GM18907 (cell line): ENCODE results near the gene KRT73.

ENCODE experiments used
- ATAC-seq: cut with Tn5 transposase; IDR thresholded peaks from one replicate; pipeline ENCODE4 v1.9.1; 2021; ENCODE audit warnings: mild to moderate bottlenecking, moderate library complexity; ENCODE audit not compliant: unreplicated experiment

The KRT73 gene

GRCh38 chr12:52618216-52618615 is at the start of gene KRT73:
Gene KRT73 (minus strand): TSS chr12:52618559. CDS start chr12:52618524, 35 bp downstream.
- no peak for ATAC-seq

- ATAC-seq: no peak
These were observed 49.6 kb upstream of the KRT73 start for GRCh38 chr12:52667931-52668330.

- ATAC-seq: no peak
These were observed 49.1 kb upstream of the KRT73 start for GRCh38 chr12:52667509-52667908.

GRCh38 chr12:52666471-52666870 is 48.1 kb upstream of the KRT73 start:
- no peak for ATAC-seq

- no peak for ATAC-seq
These were observed 45.1 kb upstream of the KRT73 start for GRCh38 chr12:52663420-52663819.

DNA sequence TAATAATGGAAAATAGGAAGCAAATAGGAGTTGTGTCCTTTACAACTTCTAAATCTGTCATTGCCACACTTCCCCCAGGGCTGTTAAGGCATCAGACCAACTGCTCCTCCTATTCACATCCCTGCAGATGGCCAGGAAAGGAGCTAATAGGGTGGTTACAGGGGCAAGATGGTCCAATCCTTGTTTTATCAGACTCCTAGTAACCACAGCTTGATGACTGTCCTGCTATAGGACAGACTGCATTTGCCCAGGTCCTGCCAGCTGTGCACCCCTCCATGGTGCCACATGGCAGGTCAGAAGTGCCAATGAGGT is 44.5 kb upstream of the KRT73 start:
- ATAC-seq: no peak

DNA sequence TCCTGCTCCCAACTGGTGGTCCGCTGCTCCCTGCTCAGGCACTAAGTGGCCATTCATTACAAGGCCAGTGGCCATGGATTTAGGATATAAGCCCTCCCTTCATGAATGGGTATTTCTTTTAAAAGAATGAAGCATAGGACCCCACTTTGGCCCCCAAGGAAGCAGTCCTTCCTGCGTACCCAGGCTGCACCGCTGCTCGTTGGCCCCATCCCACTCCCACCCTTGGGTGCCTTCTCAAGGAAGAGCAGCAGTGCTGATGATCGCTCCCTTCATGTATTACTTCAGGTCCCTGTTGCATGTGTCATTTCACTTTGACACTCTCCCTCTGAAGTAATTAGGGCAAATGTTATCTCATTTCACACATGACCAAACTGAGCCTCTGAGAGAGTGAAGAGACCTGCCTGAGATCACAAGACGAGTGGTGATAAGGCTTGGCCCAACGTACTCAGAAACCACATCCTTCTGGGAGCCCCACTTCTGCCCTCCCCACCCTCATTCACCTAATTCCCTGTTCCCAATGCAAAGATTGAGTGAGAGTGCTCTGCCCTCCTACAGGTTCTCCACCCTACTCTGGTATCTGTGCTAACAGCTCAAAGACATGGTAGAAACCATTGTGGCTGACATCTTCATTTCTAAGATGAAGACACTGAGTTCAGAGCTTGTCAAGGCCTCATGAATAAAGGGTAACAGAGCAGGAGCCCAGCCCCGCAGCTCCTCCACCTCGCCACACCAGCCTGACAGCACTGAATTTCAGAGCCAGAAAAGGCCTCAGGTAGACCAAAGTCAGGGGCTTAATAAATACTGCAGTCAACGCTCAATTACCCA is 43.9 kb upstream of the KRT73 start:
- ATAC-seq: no peak

- ATAC-seq: no peak
These were observed 43.3 kb upstream of the KRT73 start for GRCh38 chr12:52661668-52662067.

- no peak for ATAC-seq
These were observed 42.7 kb upstream of the KRT73 start for GRCh38 chr12:52660934-52661499.

GRCh38 chr12:52659951-52660350 is 41.6 kb upstream of the KRT73 start:
- no peak for ATAC-seq

GRCh38 chr12:52659395-52659794 is 41.0 kb upstream of the KRT73 start:
- no peak for ATAC-seq

GRCh38 chr12:52658196-52658595 is 39.8 kb upstream of the KRT73 start:
- ATAC-seq: no peak

GRCh38 chr12:52657250-52657902 is 39.0 kb upstream of the KRT73 start:
- no peak for ATAC-seq

DNA sequence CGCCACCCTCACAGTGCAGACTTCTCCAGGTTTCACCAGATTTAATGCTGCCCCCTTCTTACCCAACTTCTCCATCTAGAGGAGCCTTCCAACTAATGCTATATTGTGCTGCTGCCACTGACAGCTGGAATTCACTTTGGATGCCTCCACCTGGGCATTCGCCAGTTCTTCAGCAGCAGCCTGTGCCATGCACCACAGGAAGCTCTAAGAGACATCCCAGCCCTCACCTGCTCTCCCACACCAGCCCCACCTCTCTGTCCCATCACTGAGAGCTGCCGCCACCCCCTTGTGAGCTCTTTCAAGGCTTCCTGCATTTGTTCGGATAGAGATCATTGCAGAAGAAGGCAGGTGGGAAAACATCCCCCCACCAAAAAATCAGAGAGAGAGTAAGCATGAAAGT is 38.3 kb upstream of the KRT73 start:
- ATAC-seq: no peak

DNA sequence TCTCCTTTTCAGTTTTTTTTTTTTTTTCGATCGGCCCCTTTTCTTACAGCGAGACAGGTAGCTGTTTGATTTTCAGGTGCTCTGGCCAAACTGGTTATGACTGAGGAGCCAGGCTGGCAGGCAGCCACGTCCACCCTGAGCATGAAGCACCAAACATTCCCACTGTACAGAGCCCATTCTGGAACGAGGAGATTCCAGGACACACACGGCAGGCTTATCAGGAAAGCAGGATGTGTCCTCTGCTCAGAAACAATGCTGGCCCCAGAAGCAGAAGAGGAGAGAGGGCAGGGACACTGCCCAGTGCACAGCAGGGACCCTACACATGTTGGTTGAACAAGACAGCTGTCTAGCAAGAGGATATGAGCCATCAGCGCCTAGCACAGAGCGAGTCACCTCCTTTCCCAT is 37.4 kb upstream of the KRT73 start:
- no peak for ATAC-seq

- ATAC-seq: no peak
These were observed 36.9 kb upstream of the KRT73 start for GRCh38 chr12:52655251-52655650.

DNA sequence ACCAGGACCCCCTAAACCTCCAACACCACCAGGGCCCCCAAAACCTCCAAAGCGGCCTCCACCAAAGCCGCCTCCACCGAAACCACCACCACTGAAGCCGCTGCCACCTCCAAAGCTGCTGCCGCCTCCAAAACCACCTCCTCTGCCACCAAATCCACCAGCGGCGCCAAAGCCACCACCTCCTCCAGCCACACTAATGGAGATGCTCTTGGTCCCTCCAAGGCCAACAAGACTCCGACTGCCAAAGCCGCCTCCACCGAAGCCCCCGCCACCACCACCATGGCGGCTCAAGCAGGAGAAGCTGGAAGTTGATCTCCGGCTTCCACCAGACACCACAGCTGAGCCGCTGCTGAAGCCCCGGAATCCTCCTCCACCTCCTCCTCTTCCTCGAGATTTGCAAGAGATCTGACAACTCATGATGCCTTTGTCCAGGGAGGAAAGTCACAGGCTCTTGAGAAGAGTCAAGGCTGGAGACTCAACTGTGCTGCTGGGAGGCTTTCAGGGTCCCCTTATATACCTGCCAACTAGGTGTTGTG is 33.4 kb upstream of the KRT73 start, which contains the start of gene KRT2:
KRT2 (minus strand) TSS at position 486 of the 536 bp plus-strand sequence; CDS start at position 417, 69 bp downstream.
- ATAC-seq: no peak

GRCh38 chr12:52650520-52651081 is 32.2 kb upstream of the KRT73 start:
- ATAC-seq: no peak

GRCh38 chr12:52649066-52649465 is 30.7 kb upstream of the KRT73 start:
- no peak for ATAC-seq

DNA sequence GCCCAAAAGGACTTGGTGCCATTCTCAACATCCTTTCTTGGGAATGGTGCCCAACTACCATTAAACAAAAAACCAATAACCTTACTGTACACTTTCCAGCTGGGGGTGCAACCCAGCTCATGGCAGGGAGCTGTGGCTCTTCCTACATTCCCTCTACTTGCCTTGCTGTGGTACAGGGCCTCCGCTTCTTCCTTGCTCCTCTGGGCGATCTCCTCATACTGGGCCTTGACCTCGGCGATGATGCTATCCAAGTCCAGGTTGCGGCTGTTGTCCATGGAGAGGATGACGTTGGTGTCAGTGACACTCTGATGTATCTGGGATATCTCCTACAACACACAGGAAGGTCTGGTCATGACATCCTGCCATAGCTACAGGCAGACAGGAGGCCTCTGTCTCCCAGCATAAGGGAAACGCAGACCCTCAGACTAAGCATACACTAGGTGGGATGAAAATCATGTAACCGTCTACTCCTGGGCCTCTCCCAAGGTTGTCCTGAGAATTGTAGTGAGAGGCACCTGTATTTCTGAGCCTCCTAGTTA is 29.7 kb upstream of the KRT73 start:
- no peak for ATAC-seq

GRCh38 chr12:52647601-52648000 is 29.2 kb upstream of the KRT73 start:
- no peak for ATAC-seq
